ENCODE measurements around the gene RRAS2. TPM values are rescaled to one million over a fixed set of nuclear protein-coding genes. Genes with fewer than 3 reads are reported as not detected.

RRAS2 gene
- total RNA-seq, 4 donors from 2014 or later, result 24.1 to 28.5 (median 25.5) TPM

- TF ChIP-seq EP300 (IDR thresholded peaks at IDR 0.05) (no peak), POLR2A (IDR thresholded peaks at IDR 0.05) (no peak), POLR2AphosphoS5 (IDR thresholded peaks at IDR 0.05) (no peak)
- TF ChIP-seq, protein P1, sequence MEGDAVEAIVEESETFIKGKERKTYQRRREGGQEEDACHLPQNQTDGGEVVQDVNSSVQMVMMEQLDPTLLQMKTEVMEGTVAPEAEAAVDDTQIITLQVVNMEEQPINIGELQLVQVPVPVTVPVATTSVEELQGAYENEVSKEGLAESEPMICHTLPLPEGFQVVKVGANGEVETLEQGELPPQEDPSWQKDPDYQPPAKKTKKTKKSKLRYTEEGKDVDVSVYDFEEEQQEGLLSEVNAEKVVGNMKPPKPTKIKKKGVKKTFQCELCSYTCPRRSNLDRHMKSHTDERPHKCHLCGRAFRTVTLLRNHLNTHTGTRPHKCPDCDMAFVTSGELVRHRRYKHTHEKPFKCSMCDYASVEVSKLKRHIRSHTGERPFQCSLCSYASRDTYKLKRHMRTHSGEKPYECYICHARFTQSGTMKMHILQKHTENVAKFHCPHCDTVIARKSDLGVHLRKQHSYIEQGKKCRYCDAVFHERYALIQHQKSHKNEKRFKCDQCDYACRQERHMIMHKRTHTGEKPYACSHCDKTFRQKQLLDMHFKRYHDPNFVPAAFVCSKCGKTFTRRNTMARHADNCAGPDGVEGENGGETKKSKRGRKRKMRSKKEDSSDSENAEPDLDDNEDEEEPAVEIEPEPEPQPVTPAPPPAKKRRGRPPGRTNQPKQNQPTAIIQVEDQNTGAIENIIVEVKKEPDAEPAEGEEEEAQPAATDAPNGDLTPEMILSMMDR (IDR thresholded peaks at IDR 0.05), result no peak
- WGBS, result 61% methylated on average over 2 of the region's 2 CpGs
Measured at GRCh38 chr11:14336507-14337503, 22.2 kb downstream of the RRAS2 start.

GRCh38 chr11:14335712-14336111 lies 23.3 kb downstream of the RRAS2 start:
- no peaks in the 10 kb centered on the region for H3K9me3 ChIP-seq
- WGBS, result 80% methylated on average over 1 of the region's 1 CpG
- no peak for DNase-seq (ENCODE audit: low spot score in 2 of 2)
- H3K36me3 ChIP-seq, result no peaks in the 10 kb centered on the region
- TF ChIP-seq, protein P1 (IDR thresholded peaks at IDR 0.05), result no peak
- TF ChIP-seq POLR2AphosphoS5 (IDR thresholded peaks at IDR 0.05) (no peak), POLR2A (IDR thresholded peaks at IDR 0.05) (no peak), EP300 (IDR thresholded peaks at IDR 0.05) (no peak)
- no peaks in the 10 kb centered on the region for H3K27me3 ChIP-seq
- no peak overlapping the region for H3K4me3 ChIP-seq
- no peak overlapping the region for H3K27ac ChIP-seq
- H3K4me1 ChIP-seq, result no peaks in the 10 kb centered on the region

More at GRCh38 chr11:14336507-14337503, 22.2 kb downstream of the RRAS2 start:
- H3K27ac ChIP-seq, result no peak overlapping the region
- no peak for DNase-seq (ENCODE audit: low spot score in 2 of 2)
- H3K4me3 ChIP-seq, result no peak overlapping the region
- H3K4me1 ChIP-seq, result no peaks in the 10 kb centered on the region
- H3K36me3 ChIP-seq, result no peaks in the 10 kb centered on the region
- H3K27me3 ChIP-seq, result no peaks in the 10 kb centered on the region
- H3K9me3 ChIP-seq, result no peaks in the 10 kb centered on the region

GRCh38 chr11:14334893-14335292 lies 24.1 kb downstream of the RRAS2 start:
- Histone ChIP-seq H3K4me3 (no peak overlapping the region), H3K27me3 (no peaks in the 10 kb centered on the region), H3K4me1 (no peaks in the 10 kb centered on the region), H3K9me3 (no peaks in the 10 kb centered on the region), H3K36me3 (no peaks in the 10 kb centered on the region), H3K27ac (no peak overlapping the region)
- TF ChIP-seq POLR2A (IDR thresholded peaks at IDR 0.05), result no peak
- TF ChIP-seq EP300 (IDR thresholded peaks at IDR 0.05), result no peak
- TF ChIP-seq, protein P1 (IDR thresholded peaks at IDR 0.05), result no peak
- no peak for TF ChIP-seq POLR2AphosphoS5 (IDR thresholded peaks at IDR 0.05)
- no peak for DNase-seq (ENCODE audit: low spot score in 2 of 2)
- WGBS, result 75% methylated on average over 2 of the region's 2 CpGs

- TF ChIP-seq POLR2AphosphoS5 (IDR thresholded peaks at IDR 0.05), result no peak
- TF ChIP-seq POLR2A (IDR thresholded peaks at IDR 0.05), result no peak
- TF ChIP-seq EP300 (IDR thresholded peaks at IDR 0.05), result no peak
- TF ChIP-seq, protein P1 (IDR thresholded peaks at IDR 0.05), result no peak
- H3K4me1 ChIP-seq, result no peaks in the 10 kb centered on the region
- no peaks in the 10 kb centered on the region for H3K27me3 ChIP-seq
- no peak overlapping the region for H3K27ac ChIP-seq
- no peaks in the 10 kb centered on the region for H3K9me3 ChIP-seq
- no peak for DNase-seq (ENCODE audit: low spot score in 2 of 2)
- H3K36me3 ChIP-seq, result no peaks in the 10 kb centered on the region
- WGBS, result 89% methylated on average over 1 of the region's 1 CpG
- H3K4me3 ChIP-seq, result no peak overlapping the region
Measured at GRCh38 chr11:14334192-14334591, 24.8 kb downstream of the RRAS2 start.

- Histone ChIP-seq H3K4me3 (no peak overlapping the region), H3K9me3 (no peaks in the 10 kb centered on the region), H3K27me3 (no peaks in the 10 kb centered on the region), H3K4me1 (no peaks in the 10 kb centered on the region), H3K27ac (no peak overlapping the region), H3K36me3 (no peaks in the 10 kb centered on the region)
- 78% methylated on average over 6 of the region's 6 CpGs for WGBS
- DNase-seq (ENCODE audit: low spot score in 2 of 2), result no peak
- TF ChIP-seq, protein P1 (IDR thresholded peaks at IDR 0.05), result no peak
- TF ChIP-seq POLR2AphosphoS5 (IDR thresholded peaks at IDR 0.05) (no peak), EP300 (IDR thresholded peaks at IDR 0.05) (no peak), POLR2A (IDR thresholded peaks at IDR 0.05) (no peak)
Measured at GRCh38 chr11:14331476-14332136, 27.4 kb downstream of the RRAS2 start.
